GM19351 (cell line): Measurements from ENCODE around the gene TMEM234.
"Not testable (repeated sequence)": the region's sequence is repeated elsewhere in the genome, so short reads cannot be mapped to it uniquely, and the experiment has no call there.

ENCODE experiments used
- ATAC-seq: cut with Tn5 transposase; IDR thresholded peaks from one replicate; pipeline ENCODE4 v1.9.1; 2021; ENCODE audit warnings: mild to moderate bottlenecking, moderate library complexity; ENCODE audit not compliant: unreplicated experiment

The TMEM234 gene

DNA sequence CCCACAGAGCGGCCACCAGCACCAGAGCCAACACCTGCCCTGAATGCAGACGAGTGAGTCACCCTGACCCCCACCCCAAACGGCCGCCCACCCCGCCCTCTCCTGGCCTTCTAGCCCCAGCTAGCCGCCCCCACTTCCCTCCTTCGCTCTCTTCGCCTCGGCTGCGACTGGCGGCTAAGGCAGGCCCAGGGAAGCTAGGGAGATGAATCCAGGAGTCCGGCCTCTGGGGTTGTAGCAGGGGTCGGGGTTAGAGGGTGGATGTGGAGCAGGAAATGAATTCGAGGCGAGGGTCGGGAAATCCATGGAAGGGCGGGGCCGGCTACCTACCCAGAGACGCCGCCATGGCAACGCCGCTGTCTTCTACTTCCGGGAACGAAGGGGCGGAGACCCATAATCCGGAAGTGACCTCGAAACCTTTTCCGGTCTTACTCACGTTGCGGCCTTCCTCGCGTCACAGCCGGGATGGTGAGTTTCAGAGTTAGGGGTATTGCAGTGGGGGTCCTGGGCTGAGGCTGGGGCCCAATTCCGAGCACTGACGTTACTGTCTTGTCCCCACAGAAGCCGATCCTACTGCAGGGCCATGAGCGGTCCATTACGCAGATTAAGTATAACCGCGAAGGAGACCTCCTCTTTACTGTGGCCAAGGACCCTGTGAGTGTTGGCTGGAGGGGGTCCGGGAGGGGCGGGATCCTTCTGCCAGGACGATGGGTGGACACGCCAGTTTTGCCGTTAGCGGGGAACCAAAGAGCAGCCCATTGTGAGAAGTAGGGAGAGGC lies at the start of gene TMEM234, which contains the start of gene EIF3I:
TSS of gene TMEM234 (minus strand) at position 374 of the 776 bp plus-strand sequence. CDS start at position 343, 31 bp downstream.
TSS of gene EIF3I (plus strand) at position 428 of the 776 bp plus-strand sequence. CDS start at position 463, 35 bp downstream.
- peak; percentile 96 for ATAC-seq

DNA sequence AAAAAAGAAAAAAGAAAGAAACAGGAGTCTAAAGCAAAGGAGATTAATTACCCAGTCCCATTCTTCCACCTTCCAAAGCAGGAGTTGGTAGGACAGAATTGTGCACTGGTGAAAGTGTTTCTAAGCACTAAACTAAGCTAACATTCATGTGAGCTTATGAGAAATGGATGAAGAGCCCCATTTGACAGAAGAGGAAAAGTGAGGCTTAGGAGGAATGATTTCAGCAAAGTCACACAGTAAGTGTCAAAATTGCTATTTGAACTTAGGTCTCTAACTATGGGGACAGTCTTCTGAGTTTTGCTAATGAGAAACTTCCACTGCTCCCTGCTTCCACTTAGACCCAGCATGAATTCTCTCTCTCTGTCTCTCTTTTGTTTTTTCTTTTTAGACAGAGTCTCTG lies 47.6 kb upstream of the TMEM234 start:
- ATAC-seq = no peak

DNA sequence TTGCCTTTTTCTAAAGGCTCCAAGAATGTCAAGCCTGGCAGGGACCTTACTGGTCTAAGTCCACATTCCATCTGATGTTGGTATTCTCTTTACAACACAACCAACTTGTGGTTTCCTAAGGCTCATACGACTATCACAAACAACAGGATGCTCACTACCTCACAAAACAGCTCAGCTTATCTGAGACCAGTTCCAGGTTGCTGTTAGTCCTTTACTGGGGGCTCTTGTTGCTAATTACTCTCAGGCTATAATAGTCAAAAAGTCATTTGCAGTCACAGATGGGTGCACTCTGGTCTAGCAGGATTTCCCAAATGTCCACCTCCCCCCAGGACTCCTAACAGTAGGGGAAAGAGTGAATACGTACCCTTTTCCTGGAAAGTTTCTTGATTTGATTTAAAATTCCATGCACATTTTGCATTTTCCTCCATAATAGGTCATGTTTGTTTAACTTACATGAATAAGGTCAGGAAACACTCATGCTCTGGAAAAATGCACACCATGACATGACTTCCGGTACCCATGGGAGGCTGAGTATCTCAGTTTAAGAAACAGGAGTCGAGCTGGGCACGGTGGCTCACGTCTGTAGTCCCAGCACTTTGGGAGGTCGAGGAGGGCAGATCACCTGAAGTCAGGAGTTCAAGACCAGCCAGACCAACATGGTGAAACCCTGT lies 44.9 kb upstream of the TMEM234 start:
- ATAC-seq = no peak

DNA sequence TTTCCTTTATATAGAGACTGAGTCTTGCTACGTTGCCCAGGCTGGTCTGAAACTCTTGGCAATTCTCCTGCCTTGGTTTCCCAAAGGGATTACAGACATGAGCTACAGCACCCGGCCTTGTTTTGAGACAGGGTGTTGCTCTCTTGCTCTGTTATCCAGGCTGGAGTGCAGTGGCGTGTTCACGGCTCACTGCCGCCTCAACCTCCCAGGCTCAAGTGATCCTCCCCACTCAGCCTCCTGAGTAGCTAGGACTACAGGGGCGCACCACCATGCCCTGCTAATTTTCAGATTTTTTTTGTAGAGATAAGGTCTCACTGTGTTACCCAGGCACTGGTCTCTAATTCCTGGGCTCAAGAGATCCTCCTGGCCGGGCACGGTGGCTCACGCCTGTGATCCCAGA lies 43.7 kb upstream of the TMEM234 start:
- ATAC-seq = no peak

DNA sequence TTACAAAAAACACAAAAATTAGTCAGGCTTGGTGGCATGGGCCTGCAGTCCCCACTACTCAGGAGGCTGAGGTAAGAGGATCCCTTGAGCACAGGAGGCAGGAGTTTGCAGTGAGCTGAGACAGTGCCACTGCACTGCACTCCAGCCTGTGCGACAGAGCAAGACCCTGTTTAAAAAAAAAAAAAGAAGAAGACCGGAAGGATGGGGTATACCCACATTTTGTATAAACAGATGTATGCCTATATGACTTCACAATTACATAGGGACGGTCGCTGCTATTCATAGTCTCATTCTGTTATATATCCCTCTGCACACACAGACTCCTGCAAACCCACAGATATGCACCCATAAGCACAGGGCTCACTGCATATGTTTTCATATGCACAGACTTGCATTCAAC lies 41.6 kb upstream of the TMEM234 start:
- no peak for ATAC-seq

DNA sequence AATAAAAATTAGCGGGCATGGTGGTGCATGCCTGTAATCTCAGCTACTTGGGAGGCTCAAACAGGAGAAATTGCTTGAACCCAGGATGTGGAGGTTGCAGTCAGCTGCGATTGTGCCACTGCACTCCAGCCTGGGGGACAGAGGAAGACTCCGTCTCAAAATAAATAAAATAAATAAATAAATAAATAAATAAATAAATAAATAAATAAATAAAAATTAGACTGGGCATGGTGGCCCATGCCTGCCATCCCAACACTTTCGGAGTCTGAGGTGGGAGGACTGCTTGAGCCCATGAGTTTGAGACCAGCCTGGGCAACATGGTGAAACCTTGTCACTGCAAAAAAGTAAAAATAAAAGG lies 41.1 kb upstream of the TMEM234 start:
- ATAC-seq = not testable (repeated sequence)

DNA sequence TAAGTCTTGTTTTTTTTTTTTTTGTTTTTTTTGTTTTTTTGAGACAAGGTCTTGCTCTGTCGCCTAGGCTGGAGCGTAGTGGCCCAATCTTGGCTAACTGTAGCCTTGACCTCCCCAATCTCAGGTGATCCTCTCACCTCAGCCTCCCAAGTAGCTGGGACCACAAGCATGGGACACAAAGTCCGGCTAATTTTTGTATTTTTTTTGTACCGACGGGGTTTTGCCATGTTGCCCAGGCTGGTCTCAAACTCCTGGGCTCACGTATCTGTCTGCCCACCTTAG lies 35.0 kb upstream of the TMEM234 start:
- ATAC-seq = no peak

DNA sequence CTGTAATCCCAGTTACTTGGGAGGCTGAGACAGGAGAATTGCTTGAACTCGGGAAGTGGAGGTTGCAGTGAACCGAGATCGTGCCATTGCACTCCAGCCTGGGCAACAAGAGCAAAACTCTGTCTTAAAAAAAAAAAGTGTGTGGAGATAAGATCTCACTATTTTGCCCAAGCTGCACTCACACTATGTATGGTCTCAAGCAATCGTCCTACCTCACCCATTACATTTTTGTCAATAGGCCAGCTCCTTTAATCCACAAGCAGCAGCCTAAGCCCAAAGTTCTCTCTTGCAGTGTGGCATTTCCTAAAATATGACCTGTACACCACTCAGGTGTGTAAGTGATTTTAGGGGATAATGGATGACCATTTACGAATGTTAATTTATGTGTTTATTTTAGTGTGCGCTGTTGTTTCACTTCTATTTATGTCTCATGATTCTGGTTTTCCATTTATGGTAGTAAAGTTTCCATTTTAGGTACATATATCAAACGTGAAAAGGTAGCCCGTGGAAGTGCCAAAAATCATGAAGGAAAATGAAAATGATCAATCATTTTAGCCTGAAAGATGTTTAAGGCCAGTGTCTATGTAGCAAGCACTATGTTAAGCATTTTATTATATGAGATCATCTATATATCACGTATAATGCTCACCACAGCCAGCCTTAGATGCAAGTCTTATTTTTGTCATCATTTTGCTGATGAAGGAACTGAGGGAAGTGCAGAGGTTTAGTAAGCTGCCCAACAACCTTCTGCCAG lies 34.5 kb upstream of the TMEM234 start:
- ATAC-seq = no peak

DNA sequence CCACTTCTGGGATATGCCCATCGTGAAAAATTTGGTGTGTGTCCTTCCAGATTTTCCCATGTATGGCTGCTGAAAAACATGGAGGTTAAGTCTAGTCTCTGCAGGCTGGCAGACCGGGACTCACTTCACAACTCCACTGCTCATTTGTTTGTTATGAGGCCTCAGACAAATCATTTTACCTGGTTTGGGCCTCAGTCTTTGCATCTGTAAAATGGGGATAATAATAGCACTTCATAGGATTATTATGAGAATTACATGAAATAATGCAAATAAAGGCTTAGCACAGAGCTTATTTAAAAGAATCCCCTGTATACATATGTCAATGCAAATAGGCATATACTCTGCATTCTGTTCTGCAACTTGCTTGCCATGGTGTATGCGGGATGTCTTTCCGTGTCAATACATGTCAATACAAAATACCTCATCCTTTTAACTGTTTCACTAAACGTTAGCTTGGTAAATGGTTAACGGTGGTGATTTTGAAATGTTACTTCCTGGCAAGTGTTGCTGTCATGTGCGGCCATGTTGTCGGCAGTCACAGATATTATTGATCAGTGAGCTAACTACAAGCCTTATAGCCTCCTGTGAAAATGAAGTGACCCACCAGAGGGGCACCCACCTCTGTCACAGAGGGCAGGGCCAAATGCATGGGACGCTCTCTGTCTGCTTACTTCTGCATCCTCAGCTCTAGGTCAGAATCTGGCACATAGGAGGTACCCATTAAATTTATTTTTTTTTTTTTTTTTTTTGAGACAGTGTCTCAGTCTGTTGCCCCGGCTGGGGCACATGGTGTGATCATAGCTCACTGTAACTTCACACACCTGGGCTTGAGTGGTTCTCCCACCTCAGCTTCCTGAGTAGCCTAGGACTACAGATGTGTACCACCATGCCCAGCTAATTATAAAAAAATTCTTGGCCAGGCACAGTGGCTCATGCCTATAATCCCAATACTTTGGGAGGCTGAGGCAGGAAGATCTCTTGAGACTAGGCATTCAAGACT lies 33.2 kb upstream of the TMEM234 start:
- no peak for ATAC-seq

DNA sequence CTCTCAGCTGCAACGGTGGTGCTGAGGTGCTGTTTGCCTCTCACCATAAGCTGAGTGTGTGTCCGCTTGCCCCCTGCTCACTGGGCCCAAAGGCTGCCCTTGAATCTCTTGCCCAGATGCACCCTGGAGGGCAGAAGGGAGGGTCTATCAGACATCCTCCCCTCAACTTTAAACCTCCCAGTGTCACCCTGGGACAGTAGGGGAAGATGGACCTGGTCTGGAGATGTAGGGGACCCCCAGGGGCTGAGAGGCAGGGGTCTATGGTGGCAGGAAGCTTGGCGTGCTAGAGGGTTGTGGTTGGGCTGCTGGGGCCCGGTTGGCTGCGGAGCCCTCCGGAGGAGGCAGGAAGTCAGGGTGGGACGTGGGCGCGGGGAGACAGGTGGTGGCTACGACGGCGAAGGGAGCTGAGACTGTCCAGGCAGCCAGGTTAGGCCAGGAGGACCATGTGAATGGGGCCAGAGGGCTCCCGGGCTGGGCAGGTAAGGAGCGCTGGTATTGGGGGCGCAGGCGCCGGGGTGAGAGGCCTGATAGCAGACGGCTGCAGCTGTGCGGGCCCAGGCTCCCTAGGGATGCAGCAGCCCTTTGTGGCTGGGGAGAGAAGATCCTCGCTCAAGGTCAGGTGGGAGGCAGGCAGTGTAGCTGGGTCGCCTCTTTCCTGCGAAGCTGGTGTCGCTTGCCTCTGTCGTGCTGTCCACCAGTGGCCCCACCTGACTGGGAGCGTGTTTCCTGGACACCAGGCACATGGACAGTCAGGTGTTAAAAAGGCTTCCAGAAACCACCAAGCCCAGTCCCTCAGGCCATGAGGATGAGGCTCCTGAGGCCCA lies 29.0 kb upstream of the TMEM234 start, which contains the start of gene LCK:
TSS of gene LCK (plus strand) at position 373 of the 824 bp plus-strand sequence. CDS start 23,065 bp downstream, outside the sequence.
- peak; percentile 29 for ATAC-seq

DNA sequence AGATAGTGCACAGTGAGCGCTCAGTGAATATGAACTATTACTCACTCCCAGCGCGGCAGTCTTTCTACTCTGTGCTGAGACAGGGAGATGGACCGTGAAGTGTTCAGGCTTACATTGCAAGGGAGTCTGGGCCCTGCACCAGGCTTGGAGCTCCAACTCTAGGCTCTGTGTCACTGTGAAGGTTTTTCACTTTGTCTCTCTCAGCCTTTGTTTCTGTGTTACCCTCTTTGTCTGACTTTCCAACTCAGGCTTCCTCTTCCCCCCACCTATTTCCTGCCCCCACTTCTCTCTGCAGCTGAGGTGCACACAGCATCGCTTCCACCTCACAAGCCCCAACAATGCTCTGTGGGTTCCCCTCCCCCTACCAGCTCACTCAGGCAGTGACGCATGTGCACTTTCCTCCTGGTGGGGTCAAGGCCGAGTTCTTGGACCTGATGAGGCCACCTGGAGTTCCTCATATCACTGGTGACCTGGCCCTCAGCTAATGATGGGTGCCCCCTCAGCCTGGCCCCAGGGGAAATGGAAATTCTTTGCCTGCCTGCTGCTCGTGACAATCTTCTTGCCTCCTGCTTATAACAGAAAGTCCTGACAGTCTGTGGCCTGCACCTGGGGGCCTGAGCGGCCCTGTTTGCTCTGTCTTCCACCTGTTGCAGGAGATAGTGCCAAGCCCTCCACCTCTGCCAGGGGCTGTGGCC lies 27.8 kb upstream of the TMEM234 start:
- ATAC-seq = peak; percentile 51

DNA sequence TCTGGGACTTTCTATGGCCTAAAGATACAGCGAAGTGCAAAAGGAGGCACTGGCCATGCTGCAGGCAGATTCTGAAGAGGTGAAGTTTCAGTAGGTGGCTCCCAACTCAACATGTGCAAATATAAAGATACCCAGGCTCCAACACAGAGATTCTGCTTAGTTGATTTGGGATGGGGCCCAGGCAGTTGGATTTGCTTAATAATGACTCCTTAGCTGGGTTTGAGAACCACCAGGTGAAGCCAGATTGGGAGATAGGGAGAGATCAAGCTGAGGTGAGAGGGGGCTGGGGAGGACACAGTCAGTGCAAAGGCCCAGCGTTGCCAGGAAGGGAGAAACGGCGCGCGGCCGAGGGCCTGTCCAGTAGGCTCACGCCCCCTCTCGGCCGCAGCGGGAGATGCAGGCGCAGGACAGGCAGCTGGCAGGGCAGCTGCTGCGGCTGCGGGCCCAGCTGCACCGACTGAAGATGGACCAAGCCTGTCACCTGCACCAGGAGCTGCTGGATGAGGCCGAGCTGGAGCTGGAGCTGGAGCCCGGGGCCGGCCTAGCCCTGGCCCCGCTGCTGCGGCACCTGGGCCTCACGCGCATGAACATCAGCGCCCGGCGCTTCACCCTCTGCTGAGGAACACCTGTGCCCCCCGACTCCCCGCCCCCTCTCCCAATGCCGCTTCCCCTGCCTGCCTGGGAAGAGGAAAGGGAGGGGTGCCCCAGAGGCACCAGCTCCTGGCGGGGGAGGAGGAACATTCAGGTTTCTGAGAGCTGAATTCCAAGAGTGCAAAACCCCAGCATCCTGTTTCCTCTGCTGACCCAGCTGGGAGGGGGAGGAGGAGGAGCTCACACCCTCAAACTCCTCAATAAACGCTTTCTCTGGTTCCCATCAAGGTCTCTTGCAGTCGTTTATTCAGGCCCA lies 26.1 kb upstream of the TMEM234 start:
- no peak for ATAC-seq

DNA sequence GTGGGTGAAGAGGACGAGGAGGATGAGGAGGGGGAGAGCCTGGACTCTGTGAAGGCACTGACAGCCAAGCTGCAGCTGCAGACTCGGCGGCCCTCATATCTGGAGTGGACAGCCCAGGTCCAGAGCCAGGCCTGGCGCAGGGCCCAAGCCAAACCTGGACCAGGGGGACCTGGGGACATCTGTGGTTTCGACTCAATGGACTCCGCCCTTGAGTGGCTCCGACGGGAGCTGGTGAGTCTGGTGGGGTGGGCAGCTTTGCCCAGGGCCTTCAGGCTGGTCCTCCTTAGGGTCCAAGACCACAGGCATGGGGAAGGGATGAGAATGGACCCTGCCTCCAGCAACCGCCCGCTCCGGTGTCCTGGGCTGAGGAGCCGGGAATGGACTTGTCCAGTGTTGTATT lies 25.3 kb upstream of the TMEM234 start:
- ATAC-seq = no peak

DNA sequence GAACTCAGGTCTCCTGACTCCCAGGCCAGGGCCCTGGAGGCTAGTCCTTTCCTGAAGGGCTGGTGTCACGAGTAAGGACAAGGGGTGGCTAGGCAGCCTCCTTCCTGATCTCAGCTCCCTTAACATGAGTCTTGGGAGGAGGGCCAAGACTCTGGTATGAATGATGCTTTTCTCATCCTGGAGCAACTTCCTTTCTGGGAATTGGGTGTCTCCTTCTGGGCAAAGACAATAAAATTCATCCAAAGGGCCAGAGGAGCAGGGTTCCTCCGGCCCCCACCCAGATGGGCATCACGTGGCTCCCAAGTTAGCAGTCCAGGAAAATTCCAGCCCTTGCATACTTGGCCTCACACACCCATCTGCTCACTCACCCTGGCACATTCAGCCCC lies 24.7 kb upstream of the TMEM234 start, which contains the start of gene FAM167B:
TSS of gene FAM167B (plus strand) at position 335 of the 386 bp plus-strand sequence. CDS start 200 bp downstream, outside the sequence.
- no peak for ATAC-seq

DNA sequence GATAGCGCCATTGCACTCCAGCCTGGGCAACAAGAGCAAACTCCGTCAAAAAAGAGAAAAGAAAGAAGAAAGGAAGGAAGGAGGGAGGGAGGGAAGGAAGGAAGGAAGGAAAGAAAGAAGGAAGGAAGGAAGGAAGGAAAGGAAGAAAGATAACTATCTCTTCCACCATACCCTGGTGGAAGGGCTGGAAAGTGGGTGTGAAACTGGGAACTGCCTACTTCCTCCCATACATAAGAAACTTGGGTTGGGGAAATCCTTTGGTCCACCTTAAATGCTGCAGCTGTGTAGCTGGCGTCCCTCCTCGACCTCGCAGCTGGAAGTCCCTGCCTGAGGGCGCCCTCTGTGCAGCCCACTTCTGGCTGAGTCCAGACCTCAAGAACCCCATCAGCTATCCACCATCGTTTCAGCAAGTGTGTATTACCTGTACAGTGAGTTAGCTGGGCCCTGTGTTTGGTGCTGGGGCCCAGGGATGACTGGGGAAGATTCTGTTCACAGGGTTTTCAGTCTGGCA lies 20.2 kb upstream of the TMEM234 start:
- no peak for ATAC-seq

DNA sequence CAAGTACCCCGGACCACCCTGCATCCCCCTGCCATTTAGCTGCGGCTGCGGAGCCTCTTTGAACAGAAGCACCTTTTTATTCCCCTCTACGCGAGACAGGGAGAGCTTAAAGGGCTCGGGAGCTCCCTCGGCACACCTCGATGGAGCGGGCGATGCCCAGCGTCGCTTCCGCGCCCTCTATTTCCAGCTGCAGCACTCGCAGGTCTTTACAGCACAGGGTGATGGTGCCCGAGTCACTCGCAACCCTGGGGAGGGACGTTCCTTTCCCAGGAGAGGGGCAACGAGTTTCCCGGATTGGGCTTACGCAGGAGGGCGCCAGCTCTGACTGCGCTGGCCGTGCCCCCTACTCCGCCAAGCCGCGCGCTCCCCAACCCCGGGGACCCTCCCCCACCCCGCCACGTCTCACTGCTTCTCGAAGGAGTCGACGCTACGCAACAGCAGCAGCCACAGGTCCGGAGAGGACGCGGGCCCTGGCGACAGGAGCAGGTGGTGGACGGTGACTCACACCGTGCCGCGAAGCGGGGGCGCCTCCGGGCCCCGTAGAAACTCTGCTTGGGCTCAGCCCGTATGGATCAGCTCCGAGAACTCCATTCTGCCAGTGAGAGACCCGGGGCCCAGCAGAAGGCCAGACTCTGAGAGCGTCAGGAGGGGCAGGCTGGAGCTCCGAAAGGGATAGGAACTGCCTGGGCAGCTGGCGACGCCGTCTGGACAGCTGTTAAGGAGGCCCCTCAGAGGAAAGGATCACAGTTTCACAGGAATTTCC lies 19.0 kb upstream of the TMEM234 start:
- ATAC-seq = no peak
